8988T (cell line): ENCODE measurements around the gene DIPK1A.
"Not testable (repeated sequence)": the region's sequence is repeated elsewhere in the genome, so short reads cannot be mapped to it uniquely, and the experiment has no call there.

ENCODE experiments used
- DNase-seq: peaks from one replicate; pipeline ENCODE4 v3.0.0; 2011

The DIPK1A gene

DNA sequence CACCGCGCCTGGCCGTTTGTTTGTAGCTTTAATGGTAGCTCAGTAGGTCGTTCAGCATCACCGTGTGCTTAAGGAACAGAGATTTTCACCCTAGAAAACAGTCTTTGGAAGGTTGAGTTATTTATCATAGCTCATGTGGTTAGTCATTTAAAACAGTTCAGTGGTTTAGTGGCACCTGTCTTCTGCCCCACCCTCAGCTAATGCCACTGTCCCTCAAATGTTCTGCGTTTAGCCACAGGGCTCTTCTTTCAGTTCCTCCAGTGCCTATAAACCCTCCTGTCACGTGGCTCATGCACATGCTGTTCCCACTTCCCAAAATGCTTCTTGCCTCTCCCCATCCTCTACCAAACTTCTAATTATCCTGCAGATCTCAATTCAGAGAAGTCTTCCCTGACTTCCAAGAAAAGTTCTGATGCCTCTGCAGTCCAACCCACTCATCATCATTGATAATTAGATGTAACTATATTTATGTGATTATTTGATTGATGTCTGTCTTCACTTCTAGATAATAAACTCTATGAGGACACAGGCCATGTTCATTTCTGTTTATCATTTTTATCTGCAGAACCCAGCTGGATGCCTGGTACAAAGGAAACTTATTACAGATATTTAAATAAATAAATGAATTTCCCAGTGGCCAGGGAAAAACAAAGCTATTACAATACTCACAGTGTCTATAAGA lies 14.4 kb upstream of the DIPK1A start:
- no peak for DNase-seq

GRCh38 chr1:92974112-92974511 lies 12.8 kb upstream of the DIPK1A start:
- DNase-seq, result not testable (repeated sequence)

DNA sequence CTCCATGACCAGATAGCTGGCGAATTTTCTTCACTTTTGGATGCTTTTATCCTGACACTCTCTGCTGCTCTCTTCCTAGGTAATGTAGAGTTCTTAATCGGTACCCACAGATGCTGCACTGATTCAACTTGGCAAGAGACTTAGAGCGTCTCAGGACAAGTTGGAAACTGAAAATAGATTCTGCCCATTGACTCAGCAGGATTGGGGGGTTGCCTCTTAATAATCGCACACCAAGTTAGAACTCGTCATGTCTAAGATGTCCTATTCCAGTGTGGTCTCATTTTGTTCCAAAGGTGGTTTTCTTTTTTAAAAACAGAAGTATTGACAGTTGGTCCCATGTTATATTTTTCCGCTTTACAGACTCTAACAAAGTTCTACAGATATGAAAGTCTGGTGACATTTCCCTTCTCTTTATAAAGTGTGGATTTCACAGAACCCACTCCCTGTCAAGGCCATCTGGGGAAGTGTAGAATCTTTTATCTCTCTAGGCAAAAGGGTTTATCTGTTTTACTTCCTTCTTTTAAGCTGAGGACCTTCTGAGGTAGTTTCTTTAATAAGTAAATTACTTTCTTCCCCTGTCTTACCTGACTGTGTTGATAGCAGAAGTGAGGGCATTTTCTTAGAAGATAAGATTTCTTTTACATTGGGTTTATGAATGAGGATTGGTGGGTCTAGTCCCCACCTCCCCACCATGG lies 12.1 kb upstream of the DIPK1A start:
- no peak for DNase-seq

DNA sequence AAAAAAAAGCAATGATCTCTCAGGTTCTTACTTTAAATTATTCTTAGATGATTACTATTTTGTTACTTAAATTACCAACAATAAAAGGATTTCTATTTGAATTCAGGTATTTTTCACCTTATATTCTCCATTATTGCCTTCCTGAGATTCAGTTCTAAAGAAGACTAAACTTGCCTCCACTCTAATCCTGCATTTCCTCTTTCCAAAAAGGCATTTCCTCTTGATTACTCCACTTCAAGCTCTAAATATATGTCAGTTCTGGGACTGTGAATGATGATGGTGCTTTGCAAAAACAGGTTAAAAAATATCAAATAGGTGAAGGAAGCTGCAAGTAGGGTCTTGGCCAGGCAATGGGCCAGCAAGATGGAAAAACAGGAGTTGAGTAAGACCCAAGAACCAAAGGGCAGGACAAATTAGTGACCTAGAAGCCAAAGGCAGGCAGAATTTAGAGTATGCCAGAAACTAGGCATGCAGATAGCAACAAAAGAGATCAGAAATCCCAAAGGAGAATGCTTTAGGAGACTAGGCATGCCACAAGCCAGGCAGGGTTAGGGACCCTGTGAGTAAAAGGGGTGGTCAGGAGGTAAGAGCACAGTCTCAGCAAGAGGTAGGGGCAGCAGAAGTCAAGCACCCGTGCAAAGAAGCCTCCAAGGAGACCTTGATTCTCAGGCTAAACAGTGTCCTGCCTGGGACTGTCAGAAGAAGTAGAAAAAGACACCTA lies 11.3 kb upstream of the DIPK1A start:
- no peak for DNase-seq

DNA sequence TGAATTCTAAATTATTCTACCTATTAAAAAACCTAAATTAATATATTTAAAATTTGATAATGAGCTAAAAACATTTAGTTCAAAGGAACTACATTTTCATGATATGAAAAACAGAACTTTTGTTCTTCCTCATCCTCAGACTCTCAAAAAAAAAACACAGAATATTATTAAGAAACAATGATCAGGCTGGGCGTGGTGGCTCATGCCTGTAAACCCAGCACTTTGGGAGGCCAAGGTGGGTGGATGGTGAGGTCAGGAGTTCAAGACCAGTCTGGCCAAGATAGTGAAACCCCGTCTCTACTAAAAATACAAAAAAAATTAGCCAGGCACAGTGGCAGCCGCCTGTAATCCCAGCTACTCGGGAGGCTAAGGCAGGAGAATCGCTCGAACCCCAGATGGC lies 10.7 kb upstream of the DIPK1A start:
- not testable (repeated sequence) for DNase-seq

- no peak for DNase-seq
Observed at GRCh38 chr1:92970990-92971689, 9.9 kb upstream of the DIPK1A start.

GRCh38 chr1:92969517-92969916 lies 8.3 kb upstream of the DIPK1A start:
- no peak for DNase-seq

GRCh38 chr1:92968138-92969032 lies 7.1 kb upstream of the DIPK1A start:
- DNase-seq, result no peak

- DNase-seq, result no peak
Observed at GRCh38 chr1:92964998-92965397, 3.7 kb upstream of the DIPK1A start.

GRCh38 chr1:92964316-92964715 lies 3.1 kb upstream of the DIPK1A start:
- no peak for DNase-seq

DNA sequence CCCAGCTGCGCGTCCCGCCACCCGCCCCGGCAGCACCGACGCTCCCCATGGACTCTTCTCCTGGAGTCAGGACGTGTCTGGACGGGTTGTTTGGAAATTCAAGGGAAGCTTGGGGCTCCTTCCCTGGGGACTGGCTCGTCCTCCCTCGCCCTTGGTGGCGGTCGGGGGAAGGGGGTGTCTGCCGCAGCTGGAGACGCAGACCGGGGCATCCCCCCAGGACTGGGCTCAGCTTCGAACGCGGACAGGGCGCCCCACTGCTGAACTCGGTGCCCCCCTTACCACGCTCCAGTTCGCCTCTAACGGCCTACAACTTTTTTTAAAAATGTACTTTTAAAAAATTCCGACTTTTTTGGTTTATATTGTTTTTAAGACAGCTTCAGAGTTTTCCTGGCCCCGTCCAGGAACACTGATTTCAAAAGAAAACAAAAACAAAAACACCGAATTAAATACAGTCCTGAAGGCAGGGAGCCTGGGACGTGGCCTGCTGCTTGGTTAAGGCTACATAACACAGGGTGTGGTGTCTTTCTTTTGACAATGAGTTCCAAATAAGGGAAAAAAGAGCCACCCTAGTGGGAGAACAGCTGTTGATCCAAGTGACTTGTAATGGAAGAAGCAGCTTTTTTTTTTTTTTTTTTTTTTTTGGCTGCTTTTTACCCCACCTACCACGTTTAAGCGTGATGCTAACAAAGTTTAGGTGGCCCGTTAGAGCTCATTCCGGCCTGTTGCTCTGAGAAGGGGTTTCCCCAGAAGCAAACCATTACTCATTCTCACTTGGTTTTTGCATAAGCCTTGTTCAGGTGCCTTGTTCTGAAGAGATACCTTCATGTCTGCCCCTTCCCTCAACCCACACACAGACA lies 862 bp upstream of the DIPK1A start:
- DNase-seq, result no peak

DNA sequence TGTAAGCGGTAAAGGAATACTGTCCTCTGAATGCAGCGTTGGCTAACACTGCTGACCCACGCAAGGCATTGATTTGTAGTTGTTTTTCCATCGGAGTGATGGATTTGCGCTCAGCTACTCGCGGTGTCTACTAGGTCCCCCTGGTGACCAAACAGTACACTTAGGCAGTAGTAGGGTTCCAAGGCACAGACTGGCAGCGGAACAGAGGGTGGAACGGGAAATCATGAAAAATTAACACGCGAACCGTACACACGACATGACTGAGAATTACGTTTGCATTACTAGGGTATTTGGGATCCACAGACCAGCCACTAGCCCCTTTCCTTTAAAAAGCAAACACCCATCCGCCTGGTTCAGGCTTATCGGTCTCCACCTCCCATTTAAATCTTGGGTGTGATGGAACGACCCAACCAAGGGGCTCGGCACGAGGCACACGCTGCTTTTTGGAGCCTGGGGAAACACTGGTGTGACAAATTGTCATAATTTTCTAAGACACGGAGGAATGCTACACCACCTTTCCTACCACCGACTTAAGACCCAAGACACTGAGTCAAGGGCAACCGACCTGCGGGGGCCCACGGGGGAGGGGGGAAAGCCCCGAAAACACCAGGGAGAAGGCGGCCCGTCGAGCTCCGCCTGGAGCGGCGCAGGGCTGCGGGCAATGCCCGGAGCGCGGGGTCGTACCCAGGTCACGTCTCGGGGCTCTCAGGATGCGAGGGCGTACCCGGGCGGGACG lies 699 bp downstream of the DIPK1A start:
- DNase-seq, result peak; percentile 54

GRCh38 chr1:92958203-92958970 lies 2.9 kb downstream of the DIPK1A start:
- no peak for DNase-seq

DNA sequence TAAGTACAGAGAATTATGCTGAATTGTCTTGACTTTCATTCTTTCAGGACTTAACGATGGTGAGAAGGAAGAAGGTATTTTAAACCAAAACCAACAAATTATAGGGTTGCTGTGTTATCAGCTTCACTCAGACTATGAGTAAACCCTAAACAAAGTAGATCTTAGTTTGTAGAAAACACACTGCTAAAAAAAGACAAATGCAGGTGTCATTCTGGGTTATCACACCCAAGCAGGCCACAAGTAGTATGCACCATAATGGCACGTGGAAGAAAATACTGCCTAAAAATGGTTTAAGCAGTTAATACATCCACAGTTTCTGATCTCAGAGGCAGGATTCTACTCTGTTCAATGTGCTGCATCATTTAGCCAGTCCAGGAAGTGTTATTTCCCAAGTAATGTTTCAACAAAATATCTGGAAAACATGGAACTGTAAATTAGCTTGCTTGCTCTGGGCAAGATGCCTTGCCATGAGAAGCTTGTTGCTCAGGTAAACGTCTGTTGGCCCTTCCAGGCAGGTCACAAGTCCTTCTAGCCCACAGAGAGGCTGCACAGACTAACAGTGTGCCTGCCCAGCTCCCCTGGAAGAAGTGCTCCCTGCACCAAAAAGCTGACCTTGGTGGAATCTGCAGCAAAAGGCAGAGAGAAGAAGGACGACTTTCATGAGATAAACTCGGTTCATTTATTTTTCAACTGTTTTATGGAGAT lies 4.1 kb downstream of the DIPK1A start:
- no peak for DNase-seq

- DNase-seq, result no peak
Observed at GRCh38 chr1:92956254-92957029, 4.8 kb downstream of the DIPK1A start.

DNA sequence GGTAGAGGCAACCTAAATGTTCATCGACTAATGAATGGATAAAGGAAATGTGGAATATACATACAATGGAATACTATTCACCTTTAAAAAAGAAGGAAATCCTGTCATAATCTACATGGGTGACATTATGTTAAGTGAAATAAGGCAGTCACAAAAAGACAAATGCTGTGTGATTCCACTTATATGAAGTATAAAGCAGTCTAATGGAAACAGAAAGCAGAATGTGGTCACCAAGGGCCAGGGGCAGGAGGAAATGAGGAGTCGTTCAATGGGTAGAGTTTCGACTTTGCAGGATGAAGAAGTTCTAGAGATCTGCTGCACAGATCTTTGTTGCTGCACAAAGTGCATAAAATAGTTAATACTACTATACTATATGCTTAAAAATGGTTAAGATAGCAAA lies 7.8 kb downstream of the DIPK1A start:
- no peak for DNase-seq

DNA sequence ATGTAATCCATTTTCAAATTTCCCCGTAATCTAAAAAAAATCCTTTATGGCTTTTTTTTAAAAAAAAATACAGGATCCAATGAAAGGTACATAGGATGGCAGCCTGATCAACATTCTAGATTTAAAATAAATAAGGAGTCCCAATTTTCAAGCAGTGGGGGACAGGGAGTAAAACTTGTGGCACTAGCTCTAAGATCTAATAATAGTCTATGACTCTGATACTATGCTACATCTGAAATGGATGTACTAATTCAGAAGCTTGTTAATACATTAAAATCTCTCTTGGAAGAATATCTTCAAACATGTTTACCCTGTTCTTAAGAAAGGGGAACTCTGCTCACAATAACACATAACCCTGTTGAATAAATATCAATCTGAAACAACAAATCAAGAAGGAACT lies 8.5 kb downstream of the DIPK1A start:
- DNase-seq, result no peak

DNA sequence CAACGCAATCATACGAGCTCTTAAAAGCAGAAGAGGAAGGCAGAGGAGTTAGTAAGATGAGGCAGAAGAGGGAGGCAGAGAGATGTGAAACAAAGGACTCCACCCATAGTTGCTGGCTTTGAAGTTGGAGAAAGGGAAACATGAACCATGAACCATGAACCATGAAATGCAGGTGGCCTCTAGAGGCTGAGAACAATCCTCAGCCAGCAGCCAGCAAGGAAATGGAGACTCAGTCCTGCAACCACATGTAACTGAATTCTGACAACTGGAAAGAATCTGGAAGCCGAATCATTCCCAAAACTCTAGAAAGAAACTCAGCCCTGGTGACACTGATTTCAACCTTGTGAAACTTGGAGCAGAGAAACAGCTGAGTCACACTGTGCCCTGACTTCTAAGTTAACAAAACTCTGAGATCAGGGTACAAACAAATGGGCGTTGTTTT lies 10.1 kb downstream of the DIPK1A start:
- DNase-seq, result no peak
